Renal cortical epithelial cell (primary cell): ENCODE data around the gene DOCK3. TPM values are rescaled to one million over a fixed set of nuclear protein-coding genes. Genes with fewer than 3 reads are reported as not detected.
"Not testable (repeated sequence)": the region's sequence is repeated elsewhere in the genome, so short reads cannot be mapped to it uniquely, and the experiment has no call there.

Experiments
- DNase-seq: peaks from one replicate; pipeline ENCODE4 v3.0.0-alpha.2; 2011; ENCODE audit warnings: low read depth
- total RNA-seq: library from RNA; depleted of rRNA; stranded (reverse); fragments of >200 nt; gene quantifications from 2 replicates; pipeline ENCODE4 v1.2.3, GENCODE V29; 2014

DOCK3 gene
- total RNA-seq, 1 donor from 2014 or later, result 0.35 TPM

DNA sequence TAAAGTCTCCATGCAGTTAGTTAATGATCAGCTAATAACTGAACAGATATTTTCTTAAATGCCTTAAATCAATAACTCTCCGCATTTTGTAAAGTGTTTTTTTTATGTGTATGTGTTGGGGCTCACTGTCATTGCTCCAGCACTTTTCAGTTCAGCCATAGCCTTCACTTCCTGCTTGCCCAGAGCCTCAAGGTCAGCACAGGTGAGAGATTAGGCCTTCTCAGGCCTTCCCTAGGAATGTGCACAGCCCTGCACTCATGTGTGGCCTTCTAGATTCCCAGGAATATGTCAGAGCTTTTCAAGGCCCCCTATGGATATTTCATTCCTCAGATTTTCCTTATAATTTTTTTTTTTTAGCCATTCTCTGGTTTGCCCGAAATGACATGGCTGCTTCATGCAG is 632.7 kb downstream of the DOCK3 start:
- no peak for DNase-seq

DNA sequence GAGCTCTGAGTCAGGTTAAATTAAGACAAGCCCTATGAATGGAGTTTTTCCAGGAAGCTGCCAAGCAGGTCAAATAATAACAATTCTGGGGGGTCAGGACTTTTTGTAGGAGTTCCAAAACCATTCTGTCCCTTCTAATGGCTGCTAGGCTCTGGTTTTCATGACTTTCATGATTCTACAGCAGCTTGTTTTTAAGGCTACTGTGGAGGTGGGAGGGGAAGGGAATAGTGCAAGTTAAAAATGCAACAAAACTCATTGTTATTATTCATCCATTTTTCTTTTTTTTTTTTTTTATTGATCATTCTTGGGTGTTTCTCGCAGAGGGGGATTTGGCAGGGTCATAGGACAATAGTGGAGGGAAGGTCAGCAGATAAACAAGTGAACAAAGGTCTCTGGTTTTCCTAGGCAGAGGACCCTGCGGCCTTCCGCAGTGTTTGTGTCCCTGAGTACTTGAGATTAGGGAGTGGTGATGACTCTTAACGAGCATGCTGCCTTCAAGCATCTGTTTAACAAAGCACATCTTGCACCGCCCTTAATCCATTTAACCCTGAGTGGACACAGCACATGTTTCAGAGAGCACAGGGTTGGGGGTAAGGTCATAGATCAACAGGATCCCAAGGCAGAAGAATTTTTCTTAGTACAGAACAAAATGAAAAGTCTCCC is 633.3 kb downstream of the DOCK3 start:
- DNase-seq, result not testable (repeated sequence)

DNA sequence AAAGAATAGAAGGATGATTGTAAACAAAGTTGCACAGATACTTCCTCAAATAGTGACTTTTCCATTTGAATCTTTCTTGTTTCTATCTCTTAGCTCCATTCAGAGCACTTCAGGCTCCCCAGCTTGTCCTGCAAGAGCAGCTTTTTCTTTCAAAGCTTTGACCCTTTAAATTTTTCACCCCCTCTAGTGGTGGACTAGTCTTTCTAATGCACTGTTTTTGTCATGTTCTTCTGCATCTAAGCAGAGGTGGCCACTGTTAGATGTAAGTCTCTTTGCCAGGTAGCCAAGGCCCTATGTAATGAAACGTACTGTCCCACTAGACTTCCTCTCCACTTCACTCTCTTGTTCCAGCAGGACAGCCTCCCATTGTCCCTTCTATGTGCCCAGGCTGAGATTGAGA is 636.3 kb downstream of the DOCK3 start:
- DNase-seq, result peak; percentile 39

DNA sequence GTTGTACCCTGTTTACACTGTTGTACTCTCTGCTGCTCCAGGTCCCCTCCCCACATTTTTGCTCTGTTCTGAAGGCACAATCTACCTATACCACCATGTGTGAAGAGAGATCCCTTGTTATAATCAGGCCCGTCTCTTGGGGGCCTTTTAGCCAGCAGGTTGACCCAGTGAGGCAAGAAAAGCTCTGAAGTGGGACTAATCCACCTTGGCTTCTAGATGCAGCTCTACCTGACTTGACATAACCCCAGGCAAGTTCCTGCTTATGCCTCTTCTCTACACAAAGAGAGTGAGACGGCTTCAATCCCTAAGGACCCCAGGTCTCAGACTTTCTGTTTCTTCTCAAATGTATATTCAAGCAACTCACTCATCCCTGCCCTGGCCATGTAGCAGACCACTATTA is 653.5 kb downstream of the DOCK3 start:
- DNase-seq, result no peak

DNA sequence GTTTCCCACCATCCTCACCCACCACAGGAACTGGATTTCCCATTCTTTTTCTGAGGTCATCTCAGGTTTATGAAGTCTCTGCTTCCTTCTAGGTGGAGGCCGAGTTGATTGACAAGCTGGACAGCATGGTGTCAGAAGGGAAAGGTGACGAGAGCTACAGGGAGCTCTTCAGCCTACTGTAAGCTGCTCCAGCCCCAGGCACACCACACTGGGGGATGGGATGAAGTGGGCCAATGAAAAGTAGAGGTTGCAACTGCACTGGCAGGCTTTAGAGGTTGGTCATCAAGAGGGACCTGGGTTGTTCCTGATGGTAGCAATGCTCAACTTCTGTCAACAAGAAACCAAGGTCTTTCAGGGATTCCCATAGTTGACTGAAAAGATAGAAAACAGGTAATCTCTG is 655.3 kb downstream of the DOCK3 start:
- no peak for DNase-seq

DNA sequence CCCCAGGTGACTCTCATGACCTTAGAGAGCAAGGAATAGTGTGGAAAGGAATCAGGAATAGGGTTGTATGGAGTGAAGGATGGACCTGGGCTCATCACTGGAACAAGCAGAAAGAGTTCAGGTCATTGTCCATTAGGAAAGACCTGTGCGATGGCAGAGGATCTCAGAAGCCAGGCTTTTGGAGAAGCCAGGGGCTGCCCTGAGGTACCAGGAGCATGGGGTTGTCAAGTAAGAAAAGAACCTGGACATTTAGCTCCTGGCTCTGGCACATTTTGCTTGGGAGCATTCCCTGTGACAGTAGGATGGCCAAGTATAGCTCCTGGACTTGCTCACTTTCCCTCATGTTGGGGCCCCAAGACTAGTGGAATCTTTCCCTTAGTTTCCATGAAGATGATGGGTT is 657.4 kb downstream of the DOCK3 start:
- no peak for DNase-seq

DNA sequence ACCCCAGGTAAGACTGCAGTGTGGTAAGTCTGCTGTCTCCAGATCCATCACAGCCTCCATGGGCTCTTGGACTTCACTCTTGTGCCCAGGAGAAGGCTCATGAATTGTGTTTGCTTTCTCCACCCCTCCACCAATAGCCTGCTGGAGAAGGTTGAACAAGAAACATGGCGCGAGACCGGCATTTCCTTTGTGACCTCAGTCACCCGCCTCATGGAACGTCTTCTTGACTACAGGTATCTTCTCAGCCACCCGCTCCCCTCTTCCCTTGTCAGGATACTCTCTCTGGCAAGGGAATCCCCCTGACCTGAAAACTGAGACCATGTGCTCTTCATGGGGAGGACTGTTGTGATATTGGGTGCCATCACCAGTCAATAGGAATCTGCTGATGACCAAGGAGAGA is 658.3 kb downstream of the DOCK3 start:
- DNase-seq, result no peak

DNA sequence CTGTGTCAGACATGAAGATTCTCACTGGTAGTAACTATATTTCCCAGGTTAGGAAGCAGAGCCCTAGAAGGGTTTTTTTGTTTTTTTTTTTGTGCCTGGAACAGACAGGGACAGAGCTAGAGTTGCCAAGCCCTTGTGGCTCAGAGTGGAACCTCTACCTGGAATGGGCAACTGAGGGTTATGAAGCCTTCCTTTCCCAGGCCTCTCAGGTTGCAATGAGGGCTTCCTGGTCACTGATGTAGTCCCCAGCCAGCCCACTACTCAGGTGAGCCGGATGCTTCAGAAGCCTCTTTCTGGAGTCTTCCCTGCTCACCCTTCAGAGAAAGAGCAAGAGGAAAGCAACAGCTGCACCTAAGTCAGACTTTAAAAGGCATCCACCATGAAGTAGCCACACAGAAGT is 661.5 kb downstream of the DOCK3 start:
- DNase-seq, result no peak

DNA sequence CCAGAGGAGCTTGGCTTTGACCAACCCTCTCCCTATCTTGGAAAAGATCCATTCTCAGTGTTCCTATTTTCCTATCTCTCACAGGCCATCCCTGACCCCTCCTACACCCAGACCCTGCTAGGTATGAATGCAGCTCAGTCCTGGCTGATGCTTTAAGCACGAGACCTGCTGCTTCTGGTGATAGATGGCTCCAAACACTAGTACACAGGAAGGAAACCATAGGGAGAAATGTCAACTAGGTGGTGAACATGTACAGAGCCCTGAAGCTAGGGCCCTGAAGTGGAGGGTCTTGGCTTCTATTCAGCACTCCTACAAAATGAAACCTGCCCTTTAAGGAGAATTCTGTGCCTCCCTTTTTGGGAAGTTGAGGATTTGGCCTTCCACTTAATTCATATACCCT is 662.9 kb downstream of the DOCK3 start:
- DNase-seq, result no peak

DNA sequence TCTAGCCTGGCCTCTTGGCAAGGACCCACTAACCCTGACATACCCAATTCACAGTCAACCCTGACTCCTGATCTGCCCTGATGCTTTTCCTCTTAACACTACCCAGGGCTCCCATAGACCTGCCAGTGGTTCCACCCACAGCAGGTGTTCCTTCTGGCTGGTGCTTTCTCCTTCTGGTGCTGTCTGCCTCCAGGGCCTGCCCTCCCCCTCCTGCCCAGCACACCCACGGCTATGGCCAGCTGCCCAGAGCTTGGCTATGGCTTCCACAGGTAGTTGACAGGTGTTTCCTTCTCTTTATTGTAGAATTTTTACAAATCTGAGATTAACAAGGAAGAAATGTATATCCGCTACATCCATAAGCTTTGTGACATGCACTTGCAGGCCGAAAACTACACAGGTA is 663.9 kb downstream of the DOCK3 start:
- DNase-seq, result peak; percentile 10

DNA sequence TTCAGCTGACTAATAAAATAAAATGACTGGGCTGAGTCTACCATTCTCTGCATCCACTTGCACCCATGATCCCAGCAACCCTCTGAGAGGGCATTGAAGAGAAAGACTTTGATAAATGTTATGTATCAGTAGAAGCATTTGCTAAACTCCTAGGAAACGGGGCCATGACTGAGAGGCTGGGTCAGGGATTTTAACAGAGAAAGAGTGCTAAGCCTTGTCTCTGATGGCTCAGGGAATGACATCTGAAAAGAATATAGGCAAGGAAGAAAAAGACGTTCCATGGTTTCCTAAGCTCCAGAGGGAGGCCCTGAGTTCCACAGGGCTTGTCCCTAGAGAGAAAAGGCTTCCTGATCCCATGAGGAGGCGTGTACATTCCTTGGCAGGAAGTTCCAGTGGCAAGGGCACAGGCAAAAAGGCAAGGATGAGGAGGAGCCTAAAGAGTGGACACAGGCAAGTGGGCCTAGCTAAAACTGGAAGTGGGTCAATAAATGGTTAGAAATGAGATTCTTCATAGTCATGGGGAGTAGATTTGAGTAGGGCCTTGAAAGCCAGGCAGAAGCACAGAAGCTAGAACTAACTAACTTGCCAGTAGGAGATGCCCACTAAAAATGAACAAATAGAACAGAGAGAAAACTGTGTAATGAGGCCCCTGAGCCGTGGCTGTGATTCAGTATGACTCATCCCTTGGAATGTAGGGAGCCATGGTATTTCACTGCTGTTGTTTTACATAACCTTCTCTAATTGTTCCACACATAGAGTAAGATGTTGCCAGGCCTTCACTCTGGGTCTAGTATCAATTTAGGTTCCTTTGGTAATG is 665.5 kb downstream of the DOCK3 start:
- peak; percentile 97 for DNase-seq

DNA sequence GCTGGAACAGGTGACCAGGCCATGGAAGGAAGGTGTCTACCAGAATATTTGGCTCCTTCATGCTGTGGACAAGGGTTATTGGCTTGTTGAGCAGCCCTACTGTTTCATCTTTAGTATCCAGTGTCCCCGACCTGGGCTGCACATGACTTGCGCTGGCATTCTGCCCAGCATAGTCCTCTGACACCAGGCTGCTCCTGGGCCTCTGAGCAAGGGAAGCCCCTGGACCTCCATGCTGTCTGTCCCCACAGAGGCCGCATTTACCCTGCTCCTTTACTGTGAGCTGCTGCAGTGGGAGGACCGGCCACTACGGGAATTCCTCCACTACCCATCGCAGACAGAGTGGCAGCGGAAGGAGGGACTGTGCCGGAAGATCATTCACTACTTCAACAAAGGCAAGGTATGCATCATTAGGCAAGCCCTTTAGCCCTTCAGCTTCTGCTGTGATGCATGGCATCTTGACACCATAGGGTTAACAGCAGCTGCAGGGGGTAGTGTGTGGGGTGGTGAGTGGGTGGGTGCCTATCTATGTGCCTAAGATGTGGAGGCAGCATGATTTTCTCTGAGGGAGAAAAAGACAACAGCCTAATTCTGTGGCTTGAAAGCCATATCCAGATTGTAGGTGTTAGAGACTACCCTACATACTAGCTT is 666.4 kb downstream of the DOCK3 start:
- peak; percentile 56 for DNase-seq

DNA sequence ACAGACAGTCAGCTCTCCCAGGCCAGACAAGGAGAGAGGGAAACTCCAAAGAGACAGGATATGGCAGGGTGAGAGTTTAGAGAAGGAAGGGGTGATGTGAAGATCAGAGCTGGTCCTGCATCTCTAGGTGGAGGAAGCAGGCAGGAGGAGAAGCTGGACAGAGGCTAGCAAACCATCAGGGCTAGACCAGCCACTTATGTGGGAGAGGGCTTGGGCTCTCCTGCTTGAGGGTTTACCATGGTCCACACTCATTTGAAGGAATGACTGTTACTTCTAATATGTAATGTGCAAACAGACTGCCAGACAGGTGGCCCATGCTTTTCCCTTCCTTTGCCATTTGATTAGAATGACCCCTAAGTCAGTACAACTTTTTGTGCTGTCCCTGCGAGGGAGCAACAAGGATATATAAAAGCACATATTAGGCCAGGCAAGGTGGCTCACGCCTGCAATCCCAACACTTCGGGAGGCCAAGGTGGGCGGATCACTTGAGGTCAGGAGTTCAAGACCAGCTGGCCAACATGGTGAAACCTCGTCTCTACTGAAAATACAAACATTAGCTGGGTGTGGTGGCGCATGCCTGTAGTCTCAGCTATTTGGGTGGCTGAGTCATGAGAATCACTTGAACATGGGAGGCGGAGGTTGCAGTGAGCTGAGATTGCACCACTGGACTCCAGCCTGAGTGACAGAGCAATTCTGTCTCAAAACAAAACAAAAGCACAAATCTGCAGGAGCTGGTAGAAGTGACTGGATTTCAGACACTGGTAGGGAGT is 669.4 kb downstream of the DOCK3 start:
- DNase-seq, result peak; percentile 73

DNA sequence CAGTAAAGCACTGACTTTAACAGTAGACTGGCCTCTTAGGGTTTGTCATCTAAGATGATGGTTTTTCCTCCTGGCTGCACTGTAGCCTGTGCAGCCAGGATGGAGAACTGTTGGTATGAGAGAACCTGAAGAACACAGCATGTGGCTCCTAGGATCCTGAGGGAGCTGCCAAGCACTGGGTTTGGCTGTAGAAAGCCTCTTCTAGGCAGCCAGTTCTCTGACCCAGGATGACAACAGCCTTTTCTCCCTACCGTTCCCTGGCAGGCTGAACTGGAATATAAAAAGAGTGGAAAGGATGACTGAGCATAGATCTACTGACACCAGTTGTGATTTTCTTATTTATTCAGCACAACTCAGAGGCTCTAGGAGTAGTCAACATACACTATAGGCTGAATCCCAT is 676.0 kb downstream of the DOCK3 start:
- DNase-seq, result no peak

DNA sequence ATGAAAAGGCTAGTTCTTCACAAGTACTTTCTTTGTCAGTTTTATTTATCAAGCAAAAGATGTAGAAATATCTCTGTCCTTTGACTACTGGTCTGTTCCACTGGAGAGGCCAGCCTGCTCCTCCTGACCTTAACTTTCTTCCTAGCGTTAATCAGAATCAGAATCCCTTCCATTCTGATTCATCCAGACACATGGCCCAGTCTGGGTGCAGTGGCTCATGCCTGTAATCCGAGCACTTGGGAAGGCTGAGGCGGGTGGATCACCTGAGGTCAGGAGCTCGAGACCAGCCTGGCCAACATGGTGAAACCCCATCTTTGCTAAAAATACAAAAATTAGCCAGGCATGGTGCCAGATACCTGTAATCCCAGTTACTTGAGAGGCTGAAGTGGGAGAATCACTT is 678.4 kb downstream of the DOCK3 start:
- DNase-seq, result no peak

DNA sequence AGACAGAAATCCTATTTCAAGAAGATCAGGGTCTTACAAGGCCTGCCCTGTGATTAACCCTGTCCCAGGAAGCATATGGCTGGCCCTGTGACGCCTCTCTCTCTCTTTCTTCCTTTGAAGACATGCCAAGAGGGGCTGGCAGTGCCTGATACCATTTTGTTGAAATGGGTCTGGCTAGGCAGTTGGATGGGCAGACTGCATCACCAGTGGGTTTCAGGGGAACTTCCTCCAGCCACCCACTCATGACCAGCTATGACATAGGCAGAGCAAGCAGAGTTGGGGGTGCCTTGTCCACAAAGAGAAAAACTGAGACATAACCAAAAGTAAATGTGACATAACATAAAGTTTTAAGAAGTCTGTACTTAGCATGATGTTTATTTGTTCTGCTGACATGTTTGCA is 679.0 kb downstream of the DOCK3 start:
- DNase-seq, result no peak

DNA sequence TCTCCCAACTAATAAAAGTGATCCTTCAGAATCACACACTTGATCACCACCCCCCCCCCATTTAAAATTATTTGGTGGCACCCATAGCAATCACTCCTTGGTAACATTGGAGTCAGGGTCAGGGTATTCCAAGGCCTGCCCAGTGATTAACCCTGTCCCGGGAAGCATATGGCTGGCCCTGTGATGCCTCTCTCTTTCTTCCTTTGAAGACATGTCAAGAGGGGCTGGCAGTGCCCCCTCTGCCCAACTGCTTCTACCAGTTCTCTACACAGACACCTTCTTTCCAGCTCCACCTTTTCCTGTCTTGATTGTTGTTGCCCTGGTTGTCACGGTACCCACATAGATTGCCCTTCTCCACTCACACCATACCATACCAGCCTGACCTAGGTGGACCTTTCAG is 679.4 kb downstream of the DOCK3 start:
- no peak for DNase-seq

DNA sequence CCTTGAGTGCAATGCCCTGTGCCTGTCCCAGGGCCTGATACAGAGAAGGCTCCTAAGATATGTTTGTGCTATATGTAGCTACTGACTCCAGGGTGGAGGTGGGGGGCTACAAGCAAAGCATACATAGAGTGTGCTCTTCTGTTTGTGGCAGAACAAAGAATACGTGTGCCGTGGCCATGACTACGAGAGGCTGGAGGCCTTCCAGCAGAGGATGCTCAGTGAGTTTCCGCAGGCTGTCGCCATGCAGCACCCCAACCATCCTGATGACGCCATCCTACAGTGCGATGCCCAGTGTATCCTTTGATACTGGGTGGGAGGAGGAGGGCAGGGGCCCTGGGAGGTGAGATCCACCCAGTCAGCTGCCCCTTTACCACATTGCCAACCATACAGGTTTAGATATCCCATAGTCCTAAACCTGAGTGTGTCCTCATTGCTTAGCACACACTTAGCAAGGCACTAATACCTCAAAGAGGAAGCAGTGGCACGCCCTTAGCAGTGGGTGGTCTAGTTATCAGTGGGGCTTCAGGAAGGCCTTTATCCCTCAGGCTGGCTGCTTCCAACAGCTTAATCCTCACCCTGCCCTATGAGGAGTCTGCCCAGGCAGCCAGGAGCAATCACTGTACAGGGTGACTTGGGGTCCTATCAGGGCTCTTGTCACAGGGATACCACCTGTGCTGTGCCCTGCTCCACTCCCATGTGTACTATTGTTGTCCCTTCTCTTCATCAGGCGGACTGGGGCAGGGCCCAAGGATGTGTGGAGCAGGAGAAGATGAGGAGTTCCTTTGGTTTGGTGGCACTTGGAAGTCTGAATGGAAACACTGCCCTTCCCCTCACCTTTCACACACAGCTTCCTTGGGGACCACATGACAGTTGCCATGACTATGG is 680.2 kb downstream of the DOCK3 start:
- no peak for DNase-seq

DNA sequence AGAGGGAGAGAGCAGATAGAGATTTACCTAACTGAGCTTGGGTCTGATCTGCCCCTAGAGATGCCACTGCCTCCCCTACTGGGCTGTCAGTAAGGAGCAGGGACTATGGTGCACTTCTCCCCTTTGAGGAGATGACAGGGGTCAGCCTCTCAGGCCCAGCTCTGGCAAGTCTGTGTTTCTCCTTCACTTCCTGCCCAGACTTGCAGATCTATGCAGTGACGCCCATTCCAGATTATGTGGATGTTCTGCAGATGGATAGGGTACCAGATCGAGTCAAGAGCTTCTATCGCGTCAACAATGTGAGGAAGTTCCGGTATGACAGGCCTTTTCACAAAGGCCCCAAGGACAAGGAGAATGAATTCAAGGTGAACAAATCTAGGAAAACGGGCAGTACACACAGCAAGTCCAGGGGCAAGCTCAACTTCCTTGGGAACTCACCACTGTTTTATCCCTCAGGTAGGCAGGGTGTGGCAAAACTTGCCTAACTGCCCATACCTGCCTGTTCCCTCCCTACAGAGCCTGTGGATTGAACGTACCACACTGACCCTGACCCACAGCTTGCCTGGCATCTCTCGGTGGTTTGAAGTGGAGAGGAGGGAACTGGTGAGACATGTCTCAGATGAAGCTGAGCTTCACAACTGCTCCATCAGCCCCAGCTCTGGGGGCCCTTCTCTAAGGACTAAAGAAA is 681.3 kb downstream of the DOCK3 start:
- DNase-seq, result no peak

DNA sequence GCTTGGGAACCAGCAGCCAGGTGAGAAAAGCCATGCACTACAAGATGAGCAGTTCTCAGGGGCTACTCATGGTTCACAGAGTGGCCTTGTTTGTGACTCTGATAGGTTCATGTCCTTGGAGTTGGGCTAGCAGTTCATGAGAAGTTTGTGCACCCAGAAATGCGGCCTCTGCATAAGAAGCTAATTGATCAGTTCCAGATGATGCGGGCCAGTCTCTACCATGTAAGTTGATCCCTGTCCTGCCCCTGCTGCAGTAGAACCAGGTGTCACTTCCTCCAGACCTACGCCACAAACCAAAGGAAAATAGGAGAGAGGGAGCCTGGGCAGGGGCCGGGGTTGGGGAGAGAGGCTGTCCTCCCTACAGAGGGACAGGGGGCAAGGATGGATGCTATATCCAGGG is 683.1 kb downstream of the DOCK3 start:
- DNase-seq, result no peak

DNA sequence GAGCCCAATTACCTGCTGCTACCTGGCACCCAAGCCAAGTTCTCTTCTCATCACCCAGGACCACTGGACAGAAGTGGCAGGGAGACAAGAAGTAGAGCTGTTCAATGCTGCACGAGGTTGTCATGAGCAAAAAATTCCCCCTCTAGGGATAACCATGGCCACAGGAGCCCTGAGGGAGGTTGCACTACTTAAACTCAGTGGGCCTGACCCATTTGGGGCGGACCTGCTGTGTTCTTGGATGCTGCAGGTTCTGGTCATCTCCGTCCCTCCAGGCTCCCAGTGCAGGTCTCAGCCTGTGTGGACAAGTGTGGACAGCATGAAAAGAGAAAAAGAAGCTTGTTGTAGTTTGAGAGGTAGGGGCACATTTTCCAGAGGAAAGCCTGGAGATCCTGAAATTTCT is 684.3 kb downstream of the DOCK3 start:
- no peak for DNase-seq
